Activated B cell treated with CpG ODN at 0.5 μM for 24 hours (primary cell): ENCODE data around the gene CHDH. TPM values are rescaled to one million over a fixed set of nuclear protein-coding genes. Genes with fewer than 3 reads are reported as not detected.

Experiments used
- ATAC-seq: fragments of 200-7000 bp; cut with Tn5 transposase; one replicate; pipeline ENCODE4 v1.10.0; 2021; ENCODE audit warnings: low read depth, mild to moderate bottlenecking, moderate library complexity
- CTCF ChIA-PET: fragments of 350-600 bp; sonication (Branson Sonifier 250); formaldehyde crosslinking; loops from one replicate; lab custom pipeline; 2021; ENCODE audit warnings: antibody characterized with exemption; lab: Charles Lee
- POLR2A ChIA-PET: fragments of 350-600 bp; sonication (Branson Sonifier 250); formaldehyde crosslinking; loops from one replicate; lab custom pipeline; 2021; ENCODE audit warnings: antibody characterized with exemption; lab: Charles Lee
- DNase-seq: peaks from one replicate; pipeline ENCODE4 v3.0.0; 2022
- H3K27ac Mint-ChIP-seq: one replicate; pipeline ENCODE4 v1.8.0; 2020; ENCODE audit warnings: mixed read lengths
- H3K27me3 Mint-ChIP-seq: one replicate; pipeline ENCODE4 v1.8.0; 2021; ENCODE audit warnings: mixed read lengths
- H3K36me3 Mint-ChIP-seq: one replicate; pipeline ENCODE4 v1.8.0; 2021; ENCODE audit warnings: low read depth, mixed read lengths
- H3K4me1 Mint-ChIP-seq: one replicate; pipeline ENCODE4 v1.8.0; 2021; ENCODE audit warnings: mixed read lengths
- H3K4me3 Mint-ChIP-seq: one replicate; pipeline ENCODE4 v1.8.0; 2020; ENCODE audit warnings: mild to moderate bottlenecking, mixed read lengths
- H3K9me3 Mint-ChIP-seq: one replicate; pipeline ENCODE4 v1.8.0; 2020; ENCODE audit warnings: mixed read lengths
- CTCF ChIP-seq: fragments of 200-600 bp; IDR thresholded peaks from one replicate; pipeline ENCODE4 v1.8.0; 2022; ENCODE audit warnings: antibody characterized with exemption, mild to moderate bottlenecking
- intact Hi-C: fragments of 100-400 bp; cut with micrococcal nuclease; formaldehyde crosslinking; loops from one replicate; pipeline ENCODE4 v1.15.1; 2024
- total RNA-seq: library from RNA; stranded (reverse); gene quantifications from 2 replicates; pipeline ENCODE4 v1.2.3, GENCODE V29; 2022

CHDH gene
- total RNA-seq, 1 donor from 2014 or later, result 6.0 TPM

DNA sequence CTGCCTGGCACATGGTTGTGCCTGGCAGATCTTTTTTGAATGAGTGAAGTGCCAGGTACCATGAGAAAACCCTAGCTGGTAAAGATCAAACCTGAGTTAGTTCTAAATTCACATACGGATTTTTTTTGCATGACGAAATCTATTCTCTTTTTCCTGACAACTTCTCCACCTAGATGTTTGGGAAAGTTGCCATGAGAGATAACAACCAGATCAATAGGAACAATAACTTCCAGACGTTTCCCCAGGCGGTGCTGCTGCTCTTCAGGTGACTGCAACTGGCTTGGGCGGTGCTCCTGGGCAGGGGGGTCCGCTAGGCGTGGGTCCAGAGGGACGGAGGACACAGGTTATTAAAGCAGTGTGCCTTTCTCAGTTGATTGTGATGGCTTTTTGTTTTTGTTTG lies 71.8 kb downstream of the CHDH start:
- peaks cover 28% of the 10 kb centered on the region for H3K4me1 Mint-ChIP-seq
- peak overlapping the region; percentile 56 for H3K27ac Mint-ChIP-seq
- H3K9me3 Mint-ChIP-seq, result no peaks in the 10 kb centered on the region
- DNase-seq (no peak), ATAC-seq (no peak)
- H3K4me3 Mint-ChIP-seq, result no peak overlapping the region
- H3K27me3 Mint-ChIP-seq, result no peaks in the 10 kb centered on the region
- no peak for TF ChIP-seq CTCF
- POLR2A ChIA-PET, result interaction anchor here (2.0 kb wide), 1 partner anchor 24 kb away, joined by 5 read pairs; no protein-coding TSS in a partner anchor
- CTCF ChIA-PET, result interaction anchor here (1.2 kb wide), 1 partner anchor 30 kb away, joined by 3 read pairs; no protein-coding TSS in a partner anchor
- intact Hi-C loops, result no loop called here
- H3K36me3 Mint-ChIP-seq, result no peaks in the 10 kb centered on the region

- intact Hi-C loops, result no loop called here
- DNase-seq (no peak), ATAC-seq (peak; percentile 88)
- POLR2A ChIA-PET, result interaction anchor here (0.7 kb wide), 1 partner anchor 20 kb away, joined by 4 read pairs; no protein-coding TSS in a partner anchor
- CTCF ChIA-PET, result interaction anchor here (1.2 kb wide), 1 partner anchor 30 kb away, joined by 3 read pairs; no protein-coding TSS in a partner anchor
- no peak for TF ChIP-seq CTCF
- Mint-ChIP-seq H3K27ac (peak overlapping the region; percentile 56), H3K4me3 (peak overlapping the region; percentile 36), H3K4me1 (peaks cover 32% of the 10 kb centered on the region), H3K36me3 (no peaks in the 10 kb centered on the region), H3K9me3 (no peaks in the 10 kb centered on the region), H3K27me3 (no peaks in the 10 kb centered on the region)
Measured at GRCh38 chr3:53773611-53774368, 72.4 kb downstream of the CHDH start.

DNA sequence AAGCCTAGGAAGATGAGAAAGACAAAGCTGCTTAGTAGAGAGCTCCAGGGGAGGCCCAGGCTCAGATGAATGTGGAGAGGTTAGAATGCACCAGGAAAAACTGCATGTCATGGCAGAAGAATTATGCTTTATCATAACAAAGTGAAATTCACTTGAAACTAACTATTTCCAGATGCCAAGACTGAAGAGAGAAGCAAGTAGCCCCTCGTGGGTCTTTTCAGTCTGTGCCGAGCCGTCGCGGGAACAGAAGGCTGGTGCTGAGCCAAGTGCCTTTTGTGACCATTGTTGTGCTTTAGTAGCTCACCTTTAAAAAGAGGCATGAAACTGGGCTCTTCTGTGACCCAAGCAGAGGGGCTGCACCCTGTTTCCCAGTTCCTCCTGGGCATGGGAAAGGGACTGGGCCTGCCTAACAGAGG lies 73.2 kb downstream of the CHDH start:
- TF ChIP-seq CTCF, result no peak
- H3K9me3 Mint-ChIP-seq, result no peaks in the 10 kb centered on the region
- peaks cover 37% of the 10 kb centered on the region for H3K4me1 Mint-ChIP-seq
- POLR2A ChIA-PET, result no interaction called here
- H3K4me3 Mint-ChIP-seq, result no peak overlapping the region
- H3K27ac Mint-ChIP-seq, result no peak overlapping the region
- ATAC-seq (no peak), DNase-seq (no peak)
- no peaks in the 10 kb centered on the region for H3K36me3 Mint-ChIP-seq
- intact Hi-C loops, result no loop called here
- no peaks in the 10 kb centered on the region for H3K27me3 Mint-ChIP-seq
- CTCF ChIA-PET, result no interaction called here

- H3K9me3 Mint-ChIP-seq, result no peaks in the 10 kb centered on the region
- intact Hi-C loops, result no loop called here
- no peak overlapping the region for H3K4me3 Mint-ChIP-seq
- H3K36me3 Mint-ChIP-seq, result no peaks in the 10 kb centered on the region
- no peaks in the 10 kb centered on the region for H3K27me3 Mint-ChIP-seq
- H3K4me1 Mint-ChIP-seq, result peaks cover 37% of the 10 kb centered on the region
- ChIA-PET CTCF (no interaction called here), POLR2A (no interaction called here)
- DNase-seq (no peak), ATAC-seq (no peak)
- no peak overlapping the region for H3K27ac Mint-ChIP-seq
- TF ChIP-seq CTCF, result no peak
Measured at GRCh38 chr3:53772562-53772961, 73.7 kb downstream of the CHDH start.
